K562 (cell line): Measurements from ENCODE around the gene DTYMK. TPM values are rescaled to one million over a fixed set of nuclear protein-coding genes. Genes with fewer than 3 reads are reported as not detected.
A peak's percentile ranks its signal among the peaks of the same experiment; 100 is the strongest.

Source experiments
- FOXJ2 ChIP-seq: fragments of 200-800 bp; sonication (Bioruptor generic); IDR thresholded peaks from 2 replicates; pipeline ENCODE4 v1.6.1; 2016; ENCODE audit warnings: missing genetic modification characterization, missing compliant biosample characterization
- MYC ChIP-seq, 2 experiments: fragments of 250-450 bp in 1 of 2; sonication (Bioruptor Pico) in 1 of 2; IDR thresholded peaks; 2 replicates each; pipeline versions ENCODE4 v1.5.1 to v1.6.1; 2012 to 2021; ENCODE audit warnings: low read depth in 2 of 2, borderline replicate concordance in 1 of 2, improper control_type of control experiment in 1 of 2, low read length in 1 of 2, mild to moderate bottlenecking in 1 of 2, moderate library complexity in 1 of 2
- TCF3 ChIP-seq: sonication (generic); formaldehyde crosslinking; IDR thresholded peaks from 2 replicates; pipeline ENCODE4 v1.4.0; 2020; ENCODE audit warnings: mild to moderate bottlenecking, missing genetic modification reagents
- YY1 ChIP-seq, 3 experiments: IDR thresholded peaks; 2 replicates each; pipeline ENCODE4 v1.6.1; 2011; ENCODE audit warnings: low read length in 2 of 3, mild to moderate bottlenecking in 2 of 3, moderate library complexity in 2 of 3, borderline replicate concordance in 1 of 3, control low read depth in 1 of 3, low read depth in 1 of 3; ENCODE audit not compliant: insufficient read depth in 3 of 3, insufficient replicate concordance in 2 of 3, control insufficient read depth in 1 of 3, insufficient read length in 1 of 3; ENCODE audit errors: extremely low read depth in 1 of 3
- ZBTB33 ChIP-seq: sonication (generic); formaldehyde crosslinking; IDR thresholded peaks from 2 replicates; pipeline ENCODE4 v1.8.1; 2023; ENCODE audit warnings: mild to moderate bottlenecking, missing genetic modification reagents
- polyA plus RNA-seq, 8 experiments: library from polyadenylated mRNA; depleted of rRNA in 4 of 8; stranded (reverse) in 5 of 8; unstranded in 3 of 8; fragments of >200 nt; fragmentation: Nextera tagmentation in 2 of 8; fragmentation: Illumina TruSeq in 1 of 8; extraction: Ambion mirVana in 2 of 8; extraction: Trizol in 1 of 8; gene quantifications; 2 replicates each; pipeline versions ENCODE4 v1.2.1 to v1.2.3, GENCODE V29; 2011 to 2014; ENCODE audit warnings: inconsistent platforms in 1 of 8, missing spikeins in 1 of 8
- total RNA-seq, 7 experiments: library from RNA; depleted of rRNA in 6 of 7; stranded (reverse); fragments of >200 nt in 6 of 7; fragmentation: Illumina TruSeq in 2 of 7; extraction: Trizol in 2 of 7; gene quantifications; 2 replicates each; pipeline versions ENCODE4 v1.2.1 to v1.2.3, GENCODE V29; 2011 to 2021; ENCODE audit warnings: low replicate concordance in 1 of 7
- TF ChIP-seq, protein P1 (sequence below): fragments of 450-650 bp; IDR thresholded peaks from 2 replicates; pipeline ENCODE4 v1.6.1; 2016; ENCODE audit warnings: mild to moderate bottlenecking, moderate library complexity
- TF ChIP-seq, protein P2 (sequence below): fragments of 450-650 bp; IDR thresholded peaks from one replicate; pipeline ENCODE4 v1.6.1; 2018; ENCODE audit warnings: mild to moderate bottlenecking, moderate library complexity; ENCODE audit not compliant: partially characterized antibody

Gene DTYMK
- total and polyA plus RNA-seq, 9 of the 15 experiments (the other 6 are each of a cell fraction or from before 2014, with no cell fraction given) = 8.2 to 85.0 (median 47.9) TPM

DNA sequence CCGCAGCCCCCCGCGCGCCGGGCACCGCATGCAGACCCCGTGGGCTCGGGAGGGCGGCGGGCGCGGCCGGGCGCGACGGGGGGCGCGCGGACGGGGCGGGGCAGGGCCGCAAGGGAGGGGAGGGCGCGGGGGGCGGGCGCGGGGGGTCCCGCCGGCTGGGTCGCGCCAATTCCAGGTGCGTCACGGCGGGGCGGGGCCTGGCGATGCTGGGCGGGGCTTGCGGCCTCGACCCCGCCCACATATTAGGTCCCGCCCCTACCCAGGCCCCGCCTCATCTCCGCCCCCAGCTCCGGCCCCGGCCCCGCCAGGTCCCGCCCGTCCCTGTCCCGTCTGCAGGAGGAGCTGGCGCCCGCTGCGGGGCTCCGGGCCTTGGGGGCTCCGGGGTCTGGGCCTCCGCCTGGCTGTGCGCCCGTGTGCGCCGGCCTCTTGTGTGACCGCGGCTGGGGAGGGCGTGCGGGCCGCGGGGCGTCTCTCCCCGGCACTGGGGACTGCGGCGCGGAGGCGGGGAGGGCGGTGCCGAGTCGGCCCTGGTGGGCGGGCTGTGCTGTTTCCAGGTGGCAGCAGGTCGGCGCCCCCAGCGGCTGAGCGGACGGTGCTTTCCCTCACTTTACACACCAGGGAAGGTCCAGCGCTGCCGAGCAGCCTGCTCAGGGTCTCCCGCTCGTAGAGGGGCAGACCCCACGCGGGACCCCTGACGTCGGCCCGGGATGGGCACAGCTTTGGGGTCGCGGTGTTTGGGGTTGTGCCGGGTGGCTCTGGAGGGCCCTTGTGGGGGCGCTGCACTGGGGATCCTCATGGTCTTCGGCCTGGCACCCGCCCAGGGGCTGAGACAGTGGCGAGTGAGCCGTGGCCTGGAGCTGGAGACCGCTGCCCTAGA, 15.8 kb upstream of the DTYMK start (continued):
- TF ChIP-seq ZBTB33 (0 out of 2 replicates have a peak, but pooled peaks have one; percentile 25), FOXJ2 (tag) (no peak), YY1 (IDR thresholded peaks at IDR 0.05; ENCODE audit: borderline replicate concordance in 1 of 3, control insufficient read depth in 1 of 3, extremely low read depth in 1 of 3, insufficient read depth in 3 of 3, insufficient read length in 1 of 3, insufficient replicate concordance in 2 of 3, low read depth in 1 of 3, low read length in 2 of 3) (peak in 1 of 3 experiments; percentile 19), TCF3 (CRISPR knock-in tag) (peak; percentile 19; the same call in 1 of the 2 replicates), MYC (IDR thresholded peaks at IDR 0.05; ENCODE audit: low read depth, low read length) (peak; percentile 28; the same call in 1 of the 2 replicates), MYC (CRISPR knock-in tag; IDR thresholded peaks at IDR 0.05; ENCODE audit: borderline replicate concordance, low read depth) (no peak)
- TF ChIP-seq, protein P1, sequence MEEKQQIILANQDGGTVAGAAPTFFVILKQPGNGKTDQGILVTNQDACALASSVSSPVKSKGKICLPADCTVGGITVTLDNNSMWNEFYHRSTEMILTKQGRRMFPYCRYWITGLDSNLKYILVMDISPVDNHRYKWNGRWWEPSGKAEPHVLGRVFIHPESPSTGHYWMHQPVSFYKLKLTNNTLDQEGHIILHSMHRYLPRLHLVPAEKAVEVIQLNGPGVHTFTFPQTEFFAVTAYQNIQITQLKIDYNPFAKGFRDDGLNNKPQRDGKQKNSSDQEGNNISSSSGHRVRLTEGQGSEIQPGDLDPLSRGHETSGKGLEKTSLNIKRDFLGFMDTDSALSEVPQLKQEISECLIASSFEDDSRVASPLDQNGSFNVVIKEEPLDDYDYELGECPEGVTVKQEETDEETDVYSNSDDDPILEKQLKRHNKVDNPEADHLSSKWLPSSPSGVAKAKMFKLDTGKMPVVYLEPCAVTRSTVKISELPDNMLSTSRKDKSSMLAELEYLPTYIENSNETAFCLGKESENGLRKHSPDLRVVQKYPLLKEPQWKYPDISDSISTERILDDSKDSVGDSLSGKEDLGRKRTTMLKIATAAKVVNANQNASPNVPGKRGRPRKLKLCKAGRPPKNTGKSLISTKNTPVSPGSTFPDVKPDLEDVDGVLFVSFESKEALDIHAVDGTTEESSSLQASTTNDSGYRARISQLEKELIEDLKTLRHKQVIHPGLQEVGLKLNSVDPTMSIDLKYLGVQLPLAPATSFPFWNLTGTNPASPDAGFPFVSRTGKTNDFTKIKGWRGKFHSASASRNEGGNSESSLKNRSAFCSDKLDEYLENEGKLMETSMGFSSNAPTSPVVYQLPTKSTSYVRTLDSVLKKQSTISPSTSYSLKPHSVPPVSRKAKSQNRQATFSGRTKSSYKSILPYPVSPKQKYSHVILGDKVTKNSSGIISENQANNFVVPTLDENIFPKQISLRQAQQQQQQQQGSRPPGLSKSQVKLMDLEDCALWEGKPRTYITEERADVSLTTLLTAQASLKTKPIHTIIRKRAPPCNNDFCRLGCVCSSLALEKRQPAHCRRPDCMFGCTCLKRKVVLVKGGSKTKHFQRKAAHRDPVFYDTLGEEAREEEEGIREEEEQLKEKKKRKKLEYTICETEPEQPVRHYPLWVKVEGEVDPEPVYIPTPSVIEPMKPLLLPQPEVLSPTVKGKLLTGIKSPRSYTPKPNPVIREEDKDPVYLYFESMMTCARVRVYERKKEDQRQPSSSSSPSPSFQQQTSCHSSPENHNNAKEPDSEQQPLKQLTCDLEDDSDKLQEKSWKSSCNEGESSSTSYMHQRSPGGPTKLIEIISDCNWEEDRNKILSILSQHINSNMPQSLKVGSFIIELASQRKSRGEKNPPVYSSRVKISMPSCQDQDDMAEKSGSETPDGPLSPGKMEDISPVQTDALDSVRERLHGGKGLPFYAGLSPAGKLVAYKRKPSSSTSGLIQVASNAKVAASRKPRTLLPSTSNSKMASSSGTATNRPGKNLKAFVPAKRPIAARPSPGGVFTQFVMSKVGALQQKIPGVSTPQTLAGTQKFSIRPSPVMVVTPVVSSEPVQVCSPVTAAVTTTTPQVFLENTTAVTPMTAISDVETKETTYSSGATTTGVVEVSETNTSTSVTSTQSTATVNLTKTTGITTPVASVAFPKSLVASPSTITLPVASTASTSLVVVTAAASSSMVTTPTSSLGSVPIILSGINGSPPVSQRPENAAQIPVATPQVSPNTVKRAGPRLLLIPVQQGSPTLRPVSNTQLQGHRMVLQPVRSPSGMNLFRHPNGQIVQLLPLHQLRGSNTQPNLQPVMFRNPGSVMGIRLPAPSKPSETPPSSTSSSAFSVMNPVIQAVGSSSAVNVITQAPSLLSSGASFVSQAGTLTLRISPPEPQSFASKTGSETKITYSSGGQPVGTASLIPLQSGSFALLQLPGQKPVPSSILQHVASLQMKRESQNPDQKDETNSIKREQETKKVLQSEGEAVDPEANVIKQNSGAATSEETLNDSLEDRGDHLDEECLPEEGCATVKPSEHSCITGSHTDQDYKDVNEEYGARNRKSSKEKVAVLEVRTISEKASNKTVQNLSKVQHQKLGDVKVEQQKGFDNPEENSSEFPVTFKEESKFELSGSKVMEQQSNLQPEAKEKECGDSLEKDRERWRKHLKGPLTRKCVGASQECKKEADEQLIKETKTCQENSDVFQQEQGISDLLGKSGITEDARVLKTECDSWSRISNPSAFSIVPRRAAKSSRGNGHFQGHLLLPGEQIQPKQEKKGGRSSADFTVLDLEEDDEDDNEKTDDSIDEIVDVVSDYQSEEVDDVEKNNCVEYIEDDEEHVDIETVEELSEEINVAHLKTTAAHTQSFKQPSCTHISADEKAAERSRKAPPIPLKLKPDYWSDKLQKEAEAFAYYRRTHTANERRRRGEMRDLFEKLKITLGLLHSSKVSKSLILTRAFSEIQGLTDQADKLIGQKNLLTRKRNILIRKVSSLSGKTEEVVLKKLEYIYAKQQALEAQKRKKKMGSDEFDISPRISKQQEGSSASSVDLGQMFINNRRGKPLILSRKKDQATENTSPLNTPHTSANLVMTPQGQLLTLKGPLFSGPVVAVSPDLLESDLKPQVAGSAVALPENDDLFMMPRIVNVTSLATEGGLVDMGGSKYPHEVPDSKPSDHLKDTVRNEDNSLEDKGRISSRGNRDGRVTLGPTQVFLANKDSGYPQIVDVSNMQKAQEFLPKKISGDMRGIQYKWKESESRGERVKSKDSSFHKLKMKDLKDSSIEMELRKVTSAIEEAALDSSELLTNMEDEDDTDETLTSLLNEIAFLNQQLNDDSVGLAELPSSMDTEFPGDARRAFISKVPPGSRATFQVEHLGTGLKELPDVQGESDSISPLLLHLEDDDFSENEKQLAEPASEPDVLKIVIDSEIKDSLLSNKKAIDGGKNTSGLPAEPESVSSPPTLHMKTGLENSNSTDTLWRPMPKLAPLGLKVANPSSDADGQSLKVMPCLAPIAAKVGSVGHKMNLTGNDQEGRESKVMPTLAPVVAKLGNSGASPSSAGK = no peak
- TF ChIP-seq, protein P2, sequence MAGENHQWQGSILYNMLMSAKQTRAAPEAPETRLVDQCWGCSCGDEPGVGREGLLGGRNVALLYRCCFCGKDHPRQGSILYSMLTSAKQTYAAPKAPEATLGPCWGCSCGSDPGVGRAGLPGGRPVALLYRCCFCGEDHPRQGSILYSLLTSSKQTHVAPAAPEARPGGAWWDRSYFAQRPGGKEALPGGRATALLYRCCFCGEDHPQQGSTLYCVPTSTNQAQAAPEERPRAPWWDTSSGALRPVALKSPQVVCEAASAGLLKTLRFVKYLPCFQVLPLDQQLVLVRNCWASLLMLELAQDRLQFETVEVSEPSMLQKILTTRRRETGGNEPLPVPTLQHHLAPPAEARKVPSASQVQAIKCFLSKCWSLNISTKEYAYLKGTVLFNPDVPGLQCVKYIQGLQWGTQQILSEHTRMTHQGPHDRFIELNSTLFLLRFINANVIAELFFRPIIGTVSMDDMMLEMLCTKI = no peak
